K562 (cell line): Measurements from ENCODE around the gene OR8S1. TPM values are rescaled to one million over a fixed set of nuclear protein-coding genes. Genes with fewer than 3 reads are reported as not detected.

ENCODE experiments used
- XRCC3 ChIP-seq: fragments of 450-650 bp; IDR thresholded peaks from 2 replicates; pipeline ENCODE4 v1.6.1; 2017; ENCODE audit warnings: mild to moderate bottlenecking, moderate library complexity
- ZBTB40 ChIP-seq, 2 experiments: fragments of 450-650 bp in 1 of 2; sonication (generic) in 1 of 2; formaldehyde crosslinking in 1 of 2; IDR thresholded peaks; 2 replicates each; pipeline versions ENCODE4 v1.7.1 to v1.9.0; 2016 to 2022; ENCODE audit warnings: inconsistent platforms in 1 of 2, mild to moderate bottlenecking in 1 of 2, missing genetic modification reagents in 1 of 2
- polyA plus RNA-seq, 8 experiments: library from polyadenylated mRNA; depleted of rRNA in 4 of 8; stranded (reverse) in 5 of 8; unstranded in 3 of 8; fragments of >200 nt; fragmentation: Nextera tagmentation in 2 of 8; fragmentation: Illumina TruSeq in 1 of 8; extraction: Ambion mirVana in 2 of 8; extraction: Trizol in 1 of 8; gene quantifications; 2 replicates each; pipeline versions ENCODE4 v1.2.1 to v1.2.3, GENCODE V29; 2011 to 2014; ENCODE audit warnings: inconsistent platforms in 1 of 8, missing spikeins in 1 of 8
- total RNA-seq, 7 experiments: library from RNA; depleted of rRNA in 6 of 7; stranded (reverse); fragments of >200 nt in 6 of 7; fragmentation: Illumina TruSeq in 2 of 7; extraction: Trizol in 2 of 7; gene quantifications; 2 replicates each; pipeline versions ENCODE4 v1.2.1 to v1.2.3, GENCODE V29; 2011 to 2021; ENCODE audit warnings: low replicate concordance in 1 of 7

OR8S1 gene
- total and polyA plus RNA-seq, 9 of the 15 experiments (the other 6 are each of a cell fraction or from before 2014, with no cell fraction given): not detected

DNA sequence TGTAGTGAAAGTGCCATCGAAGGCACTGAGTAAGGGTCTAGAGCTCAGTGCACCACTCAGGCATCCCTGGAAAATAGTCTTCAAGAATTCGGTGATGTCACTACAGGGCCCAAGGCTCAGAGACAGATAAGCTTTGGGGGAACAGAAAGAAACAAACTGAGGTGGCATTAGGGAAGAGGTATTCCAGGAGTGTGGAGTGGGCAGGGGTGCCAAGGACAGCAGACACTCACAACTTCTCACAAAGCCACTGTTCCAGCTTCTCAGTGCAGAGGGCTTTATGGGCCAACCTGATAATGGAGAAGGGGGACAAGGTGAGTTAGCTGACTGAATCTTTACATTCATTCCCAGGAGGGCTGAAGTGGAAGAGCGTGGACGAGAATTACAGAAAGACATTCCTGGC, 42.3 kb downstream of the OR8S1 start (continued):
- no peak for TF ChIP-seq ZBTB40 (IDR thresholded peaks at IDR 0.05)
- no peak for TF ChIP-seq ZBTB40 (CRISPR knock-in tag; IDR thresholded peaks at IDR 0.05)
- no peak for TF ChIP-seq XRCC3
- TF ChIP-seq, all 486 proteins: peak for 0
